ENCODE measurements around the gene BTN2A1.

Gene BTN2A1

DNA sequence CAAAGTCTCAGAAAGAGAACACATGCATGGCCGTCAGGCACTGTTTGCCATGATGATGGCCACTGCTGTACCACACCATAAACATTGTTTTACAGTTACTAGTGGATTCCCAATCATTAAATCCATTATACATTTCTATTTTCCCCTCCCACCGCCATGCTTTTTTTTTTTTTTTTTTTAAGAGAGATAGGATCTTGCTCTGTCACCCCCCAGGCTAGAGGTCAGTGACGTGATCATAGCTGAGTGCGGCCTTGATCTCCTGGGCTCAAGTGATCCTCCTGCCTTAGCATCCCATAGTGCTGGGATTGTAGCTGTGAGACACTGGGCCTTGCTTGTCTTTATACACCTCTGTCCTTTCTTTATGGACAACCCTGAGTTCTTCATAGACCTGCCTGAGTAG lies 21.7 kb upstream of the BTN2A1 start:
- TF ChIP-seq, protein P1, sequence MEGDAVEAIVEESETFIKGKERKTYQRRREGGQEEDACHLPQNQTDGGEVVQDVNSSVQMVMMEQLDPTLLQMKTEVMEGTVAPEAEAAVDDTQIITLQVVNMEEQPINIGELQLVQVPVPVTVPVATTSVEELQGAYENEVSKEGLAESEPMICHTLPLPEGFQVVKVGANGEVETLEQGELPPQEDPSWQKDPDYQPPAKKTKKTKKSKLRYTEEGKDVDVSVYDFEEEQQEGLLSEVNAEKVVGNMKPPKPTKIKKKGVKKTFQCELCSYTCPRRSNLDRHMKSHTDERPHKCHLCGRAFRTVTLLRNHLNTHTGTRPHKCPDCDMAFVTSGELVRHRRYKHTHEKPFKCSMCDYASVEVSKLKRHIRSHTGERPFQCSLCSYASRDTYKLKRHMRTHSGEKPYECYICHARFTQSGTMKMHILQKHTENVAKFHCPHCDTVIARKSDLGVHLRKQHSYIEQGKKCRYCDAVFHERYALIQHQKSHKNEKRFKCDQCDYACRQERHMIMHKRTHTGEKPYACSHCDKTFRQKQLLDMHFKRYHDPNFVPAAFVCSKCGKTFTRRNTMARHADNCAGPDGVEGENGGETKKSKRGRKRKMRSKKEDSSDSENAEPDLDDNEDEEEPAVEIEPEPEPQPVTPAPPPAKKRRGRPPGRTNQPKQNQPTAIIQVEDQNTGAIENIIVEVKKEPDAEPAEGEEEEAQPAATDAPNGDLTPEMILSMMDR (IDR thresholded peaks at IDR 0.05; ENCODE audit: borderline replicate concordance, insufficient read depth, low read depth, low read length): no peak
- H3K4me3 ChIP-seq (ENCODE audit: low read depth, low read length): no peak overlapping the region

DNA sequence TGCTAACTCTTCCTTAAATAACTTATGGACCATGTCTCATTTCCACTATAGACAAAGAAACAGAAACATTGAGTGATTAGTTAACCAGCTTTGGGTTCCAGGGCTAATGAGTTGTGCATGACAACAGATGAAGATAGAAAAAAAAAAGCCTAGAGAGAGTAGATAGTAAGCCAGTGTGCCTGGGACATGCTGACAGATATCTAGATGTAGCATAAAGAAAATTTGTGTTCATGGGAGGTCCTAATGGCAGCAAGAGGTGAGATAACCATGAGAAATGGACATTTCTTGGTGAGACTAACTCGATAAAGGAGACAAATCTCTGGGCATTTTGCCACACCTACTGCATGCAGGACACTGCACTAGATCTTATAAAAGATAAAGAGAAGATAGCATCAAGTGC lies 20.2 kb upstream of the BTN2A1 start:
- no peak overlapping the region for H3K4me3 ChIP-seq (ENCODE audit: low read depth, low read length)
- TF ChIP-seq, protein P1 (IDR thresholded peaks at IDR 0.05; ENCODE audit: borderline replicate concordance, insufficient read depth, low read depth, low read length): no peak

DNA sequence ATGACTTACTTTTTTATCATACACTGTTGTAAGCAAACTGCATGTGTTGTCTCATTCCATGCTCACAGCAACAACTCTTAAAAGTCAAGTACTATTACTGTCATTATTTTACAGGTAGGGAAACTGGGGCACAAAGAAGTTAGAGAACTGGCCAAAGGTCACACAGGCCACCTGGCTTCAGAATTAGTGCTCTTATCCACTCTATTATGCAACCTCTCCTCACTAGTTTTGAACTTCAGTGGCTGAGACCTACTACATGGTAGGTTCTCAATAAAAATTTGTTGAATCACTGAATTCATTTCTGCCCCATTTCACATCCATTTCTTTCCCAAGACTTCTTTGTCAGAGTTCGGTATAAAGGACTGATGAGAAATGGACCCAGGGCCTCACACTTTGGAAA lies 19.8 kb upstream of the BTN2A1 start:
- TF ChIP-seq, protein P1 (IDR thresholded peaks at IDR 0.05; ENCODE audit: borderline replicate concordance, insufficient read depth, low read depth, low read length): no peak
- H3K4me3 ChIP-seq (ENCODE audit: low read depth, low read length): no peak overlapping the region

DNA sequence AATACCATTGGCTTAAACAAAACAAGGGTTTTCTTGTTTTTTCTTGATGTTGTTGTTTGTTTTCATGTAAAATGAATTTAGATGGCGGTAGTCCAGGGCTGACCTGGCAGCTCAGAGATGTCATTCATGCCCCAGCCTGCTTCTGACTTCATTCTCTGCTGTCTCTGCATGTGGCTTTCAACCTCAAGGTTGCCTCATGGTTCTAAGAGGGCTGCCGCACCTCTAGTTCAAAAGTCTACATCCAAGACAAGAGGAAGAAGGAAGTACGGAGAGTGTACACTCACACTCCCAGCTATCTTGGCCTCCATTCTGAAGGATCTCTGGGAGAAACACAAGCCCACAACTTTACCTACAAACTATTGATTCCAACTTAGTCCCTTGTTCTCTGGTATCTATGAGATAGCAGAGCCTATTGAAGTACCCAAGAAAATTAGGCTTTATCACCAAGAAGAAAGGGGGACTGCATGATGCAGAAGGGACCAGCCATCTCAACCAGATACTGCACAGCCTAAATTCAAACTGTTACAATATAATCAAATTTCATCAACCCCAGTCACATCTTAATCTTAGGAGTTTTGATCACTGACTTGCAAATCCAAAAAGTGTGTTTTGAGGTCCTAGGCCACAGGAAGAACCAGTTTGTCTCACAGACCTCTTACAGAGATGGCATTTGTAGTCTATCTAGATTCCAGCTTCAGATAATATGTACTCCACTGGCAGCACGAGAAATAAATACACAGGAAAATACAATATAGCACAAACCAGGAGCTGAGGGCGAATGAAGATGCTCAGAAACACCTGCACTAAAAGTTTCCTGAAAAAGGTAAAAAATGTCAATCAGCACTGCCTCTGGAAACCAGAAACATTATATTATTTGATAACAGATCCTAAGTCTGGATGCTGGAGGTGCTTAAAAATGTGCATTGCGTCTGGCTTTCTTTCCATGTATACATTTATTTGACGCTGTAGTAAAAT lies 18.3 kb upstream of the BTN2A1 start:
- H3K4me3 ChIP-seq (ENCODE audit: low read depth, low read length): no peak overlapping the region
- TF ChIP-seq, protein P1 (IDR thresholded peaks at IDR 0.05; ENCODE audit: borderline replicate concordance, insufficient read depth, low read depth, low read length): no peak

DNA sequence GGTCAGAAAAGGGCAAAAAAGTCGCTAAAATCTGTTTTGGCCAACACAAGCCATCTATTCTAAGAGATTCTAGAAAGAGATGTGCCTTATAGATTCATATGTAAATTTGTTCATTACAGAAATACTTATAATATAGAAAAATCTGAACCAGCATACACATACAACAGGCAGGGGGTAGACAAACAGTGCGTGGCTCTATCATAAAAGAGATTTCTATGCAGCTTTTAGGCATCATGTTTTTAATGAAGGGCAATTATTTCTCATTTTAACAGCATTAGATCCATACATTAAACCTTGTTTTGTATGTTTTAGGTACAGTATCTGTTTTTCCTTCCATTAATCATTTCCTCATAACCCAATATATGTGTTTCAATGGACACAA lies 16.8 kb upstream of the BTN2A1 start:
- TF ChIP-seq, protein P1 (IDR thresholded peaks at IDR 0.05; ENCODE audit: borderline replicate concordance, insufficient read depth, low read depth, low read length): no peak

DNA sequence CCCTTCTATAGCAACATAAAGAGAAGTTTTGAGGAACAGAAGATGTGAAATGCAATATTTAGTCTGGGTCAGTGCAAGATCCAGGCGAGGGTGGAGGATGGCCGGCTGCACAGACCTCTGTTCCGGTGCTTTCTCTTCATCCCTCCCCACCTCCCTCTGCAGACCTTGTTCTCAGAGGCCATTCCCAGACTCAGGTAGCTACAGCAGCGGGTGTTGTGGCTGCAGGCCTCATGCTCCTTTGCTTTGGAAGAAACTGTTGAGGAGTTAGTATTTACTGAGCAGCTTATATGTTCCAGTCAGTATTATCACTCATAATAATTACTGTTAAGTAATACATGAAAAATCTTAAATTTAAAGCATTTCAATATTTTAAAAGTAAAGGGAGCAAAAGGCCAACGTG lies 15.8 kb upstream of the BTN2A1 start:
- TF ChIP-seq, protein P1 (IDR thresholded peaks at IDR 0.05; ENCODE audit: borderline replicate concordance, insufficient read depth, low read depth, low read length): no peak

More for the DNA sequence above, 16.8 kb upstream of the BTN2A1 start:
- peak overlapping the region; percentile 45 for H3K4me3 ChIP-seq (ENCODE audit: low read depth, low read length)

More for the DNA sequence above, 15.8 kb upstream of the BTN2A1 start:
- no peak overlapping the region for H3K4me3 ChIP-seq (ENCODE audit: low read depth, low read length)

All from GM12875 (cell line).